Fibroblast of the conjunctiva (primary cell): Measurements from ENCODE around the gene GRIP2.

ENCODE experiments used
- DNase-seq: peaks from one replicate; pipeline ENCODE4 v3.0.0-alpha.2; 2010; ENCODE audit warnings: low read depth

Gene GRIP2

DNA sequence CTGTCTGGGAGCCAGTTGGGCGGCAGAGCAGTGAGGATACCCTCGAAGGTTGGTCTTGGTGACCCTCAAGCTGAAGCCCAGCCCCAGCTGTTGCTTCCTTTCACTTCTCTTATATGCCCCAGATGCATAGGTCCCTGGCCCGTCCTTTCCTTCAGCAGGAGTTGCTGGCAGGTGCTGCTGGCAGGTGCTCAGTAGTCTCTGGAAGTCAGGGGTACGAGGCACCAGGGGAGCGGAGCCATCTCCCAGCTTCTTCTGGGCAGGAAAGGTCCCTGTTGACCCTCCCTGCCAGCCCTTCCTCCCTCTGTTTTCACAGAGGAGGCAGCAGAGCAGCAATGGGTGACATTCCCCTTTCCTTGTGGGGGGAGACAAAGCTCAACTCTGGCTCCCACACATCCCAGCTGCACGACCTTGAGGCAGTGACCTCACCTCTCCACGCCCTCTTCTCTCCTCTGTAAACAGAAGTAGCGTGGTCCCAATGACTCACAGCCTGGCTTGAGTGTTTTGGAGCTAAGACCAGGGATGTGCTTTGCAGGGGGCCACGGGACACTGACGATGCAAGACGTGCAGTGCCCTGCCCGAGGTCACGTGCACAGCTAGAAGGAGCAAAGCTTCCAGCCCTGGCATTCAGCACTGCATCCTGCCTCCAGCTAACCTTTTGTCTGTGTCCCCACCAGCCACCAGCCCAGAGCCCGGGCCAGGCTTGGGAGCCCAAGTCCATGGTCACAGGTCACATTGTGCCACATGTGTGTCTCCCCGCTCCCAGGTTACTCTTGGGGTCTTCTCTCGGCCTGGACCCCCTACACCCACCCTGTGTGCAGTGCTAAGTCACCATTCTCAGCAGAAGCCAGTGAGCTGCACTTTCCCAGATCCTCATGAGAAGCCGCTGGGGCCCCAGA is 88.0 kb downstream of the GRIP2 start:
- DNase-seq, result peak; percentile 79

DNA sequence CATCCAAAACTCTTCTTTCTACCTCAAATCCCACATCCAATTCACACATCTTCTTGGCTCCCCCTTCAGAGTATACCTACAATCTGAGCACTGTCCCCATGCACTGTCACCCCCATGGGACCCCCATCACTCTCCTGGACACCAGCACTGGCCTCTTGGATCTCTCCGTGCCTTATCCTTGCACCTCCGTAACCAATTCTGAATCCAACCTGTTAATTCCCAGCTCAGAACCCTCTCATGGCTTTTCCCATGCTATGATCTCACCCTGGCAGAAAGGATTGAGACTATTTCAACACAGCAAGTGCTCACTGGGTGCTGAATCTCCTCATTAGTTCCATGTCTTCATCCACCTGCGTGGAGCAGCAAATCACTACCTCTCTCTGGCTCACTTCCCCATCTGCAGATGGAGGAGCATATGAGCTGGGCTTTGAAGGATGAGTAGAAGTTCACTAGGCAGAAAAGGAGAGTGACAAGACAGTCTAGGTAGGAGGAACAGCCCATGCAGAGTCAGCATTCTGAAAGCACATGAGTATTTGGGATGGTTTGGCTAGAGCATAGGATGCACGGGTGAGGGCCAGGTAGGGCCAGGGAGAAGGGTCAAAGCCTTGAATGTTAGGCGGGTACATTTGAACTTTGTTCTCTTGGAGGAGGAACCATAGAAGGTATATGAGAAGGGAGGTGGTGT is 89.1 kb downstream of the GRIP2 start:
- no peak for DNase-seq

DNA sequence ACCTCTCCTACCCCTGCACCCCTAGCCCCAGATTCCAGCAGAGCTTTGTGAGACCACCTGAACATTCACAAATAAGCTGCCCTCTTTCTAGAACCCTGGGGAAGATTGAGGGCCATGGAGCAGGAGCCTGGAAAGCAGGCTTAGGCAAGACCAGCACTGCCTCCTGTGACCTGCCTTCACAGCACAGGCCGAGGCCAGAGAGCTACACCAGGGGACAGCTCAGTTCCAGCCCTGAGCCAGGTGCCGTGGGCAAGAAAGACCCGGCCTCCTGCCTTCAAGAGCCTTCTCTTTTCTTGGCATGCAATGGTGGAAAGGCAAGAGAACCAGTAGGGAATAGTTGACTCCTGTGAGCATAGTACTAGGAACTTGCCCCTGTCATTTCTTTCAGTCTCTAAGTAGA is 89.6 kb downstream of the GRIP2 start:
- no peak for DNase-seq

DNA sequence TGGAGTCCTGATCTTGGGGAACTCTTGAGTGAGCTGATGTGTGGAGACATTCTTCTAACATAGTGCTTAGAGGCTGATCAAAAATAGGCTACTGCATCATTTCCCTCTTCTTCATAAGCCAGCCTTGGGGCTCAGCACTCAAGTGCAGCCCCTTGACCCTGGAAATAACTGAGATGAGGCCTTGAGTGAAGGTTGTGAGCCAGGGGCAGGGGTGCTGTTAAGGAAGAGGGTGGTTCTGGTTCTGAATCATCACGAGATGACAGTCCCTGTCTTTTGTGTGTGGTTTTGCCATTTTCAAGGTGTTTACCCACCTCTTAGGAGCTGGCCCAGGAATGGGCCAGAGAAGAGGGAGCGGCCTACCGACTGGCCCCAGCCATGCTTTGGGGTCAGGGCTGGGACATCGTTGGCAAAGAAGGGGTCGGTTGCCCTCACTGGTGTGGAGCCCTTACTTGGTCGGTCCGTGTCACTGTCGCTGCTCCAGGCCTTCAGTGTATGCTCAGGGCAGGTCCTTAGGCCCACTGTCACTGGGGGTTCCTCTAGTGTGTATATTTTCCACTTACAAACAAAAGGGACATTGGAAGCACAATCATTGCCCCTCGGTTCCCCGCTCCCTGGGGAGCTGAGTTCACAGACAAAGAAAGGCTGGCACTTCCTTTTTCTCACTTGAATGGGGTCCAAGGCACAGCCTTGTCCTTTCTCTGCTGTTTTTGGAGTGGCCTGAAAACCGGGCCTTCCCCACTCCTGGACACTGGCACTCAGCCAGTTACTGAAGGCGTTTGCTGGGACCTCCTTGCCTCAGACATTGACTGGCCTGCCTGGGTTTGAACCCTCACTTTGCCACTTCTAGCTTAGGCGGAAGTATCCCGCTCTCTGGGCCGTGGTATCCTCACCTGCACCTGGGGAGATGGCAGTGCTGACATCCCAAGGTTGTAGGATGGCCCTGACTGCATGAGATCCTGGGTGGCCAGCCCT is 91.1 kb downstream of the GRIP2 start:
- DNase-seq, result no peak

DNA sequence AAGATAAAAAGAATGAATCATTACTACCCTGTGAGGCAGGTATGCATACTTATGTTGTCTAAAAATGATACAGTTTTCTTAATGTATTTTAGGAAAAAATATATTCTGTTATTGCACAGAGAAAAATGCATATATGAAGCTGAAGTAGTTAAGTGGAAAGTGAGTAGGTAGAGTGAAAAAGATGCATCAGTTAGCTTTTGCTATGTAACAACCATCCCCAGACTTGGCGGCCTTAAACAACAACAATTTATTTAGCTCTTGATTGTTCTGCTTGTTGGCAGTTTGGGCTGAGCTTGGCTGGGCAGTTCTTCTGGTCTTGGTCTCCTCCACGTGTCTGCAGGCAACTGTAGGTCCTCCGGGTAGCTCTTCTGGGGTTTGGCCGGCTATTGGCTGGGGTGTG is 92.1 kb downstream of the GRIP2 start:
- no peak for DNase-seq

DNA sequence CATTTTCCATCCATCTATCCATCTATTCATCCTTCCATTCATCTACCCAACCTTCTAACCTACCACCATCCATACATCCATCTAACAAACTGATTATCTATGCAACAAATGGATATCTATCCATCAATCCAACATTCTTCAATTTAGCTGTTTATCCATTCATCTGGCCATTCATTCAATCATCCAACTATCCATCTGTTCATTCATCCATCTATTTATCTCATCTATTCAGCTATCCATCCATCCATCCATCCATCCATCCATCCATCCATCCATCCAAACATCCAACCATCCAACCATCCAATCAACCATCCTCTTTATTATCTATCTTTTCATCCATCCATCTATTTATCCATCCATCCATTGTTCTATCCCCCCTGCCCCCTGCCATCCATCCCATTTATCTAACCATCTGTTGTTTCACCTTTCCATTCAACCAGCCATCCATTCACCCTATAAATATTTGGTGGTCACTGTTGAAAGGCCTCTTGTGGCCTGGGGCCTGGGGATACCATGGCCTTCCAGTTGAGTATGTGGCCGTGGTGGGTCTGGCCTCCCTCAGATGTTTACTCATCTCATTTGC is 93.1 kb downstream of the GRIP2 start:
- DNase-seq, result no peak

DNA sequence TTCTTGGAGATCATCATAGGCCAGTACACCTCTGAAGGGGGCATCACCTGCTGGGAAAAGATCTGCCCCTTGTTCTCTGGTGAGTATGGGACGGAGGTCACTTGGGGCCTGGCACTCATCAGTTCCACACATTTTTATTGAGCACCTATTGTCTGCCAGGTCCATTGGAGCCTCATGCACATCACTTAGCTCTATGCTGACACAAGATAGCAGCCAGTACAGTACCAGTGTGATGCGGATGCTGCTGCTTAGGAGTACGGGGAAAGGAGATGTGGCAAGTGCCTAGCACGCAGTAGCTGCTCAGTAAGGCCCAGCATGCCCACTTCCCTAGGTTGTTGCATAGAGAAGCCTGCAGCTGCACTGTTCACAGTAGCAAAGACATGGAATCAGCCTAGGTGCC is 94.4 kb downstream of the GRIP2 start:
- no peak for DNase-seq

DNA sequence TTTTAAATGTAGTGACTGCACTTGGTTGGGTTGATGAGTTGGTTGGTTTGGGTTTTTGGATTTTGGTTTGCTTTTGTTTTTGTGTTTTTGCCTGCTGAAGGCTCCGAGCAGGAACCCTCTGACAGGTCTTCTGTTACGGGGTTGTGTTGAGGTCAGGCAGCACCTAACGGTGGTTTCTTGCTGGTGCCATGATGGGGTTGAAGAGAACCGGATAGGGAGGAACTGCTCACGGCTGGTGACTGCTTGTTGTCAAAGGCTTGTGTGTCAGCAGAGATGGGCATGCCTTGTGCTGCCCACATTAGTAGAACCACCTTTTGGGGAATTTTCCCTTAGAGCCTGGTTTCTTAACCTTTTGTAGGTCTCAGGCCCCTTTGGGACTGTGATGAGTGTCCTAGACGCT is 95.8 kb downstream of the GRIP2 start:
- DNase-seq, result no peak

DNA sequence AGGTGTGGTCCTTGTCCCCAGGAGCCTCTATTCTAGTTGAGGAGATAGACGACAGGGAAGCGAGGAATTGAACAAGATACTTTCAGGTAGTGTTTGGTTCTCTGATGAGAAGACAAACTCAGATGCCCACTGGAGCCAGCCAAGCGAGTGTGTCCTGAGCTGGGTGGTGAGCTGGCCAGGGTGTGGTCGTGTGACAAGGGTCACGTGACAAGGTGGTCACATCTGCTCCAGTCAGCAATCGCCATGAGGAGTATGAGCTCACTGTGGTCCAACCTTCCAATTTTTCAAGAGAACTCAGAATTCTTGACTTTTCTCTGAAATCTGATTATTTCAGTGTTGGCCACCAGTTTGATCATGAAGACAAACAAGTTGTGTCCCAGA is 98.2 kb downstream of the GRIP2 start:
- no peak for DNase-seq

DNA sequence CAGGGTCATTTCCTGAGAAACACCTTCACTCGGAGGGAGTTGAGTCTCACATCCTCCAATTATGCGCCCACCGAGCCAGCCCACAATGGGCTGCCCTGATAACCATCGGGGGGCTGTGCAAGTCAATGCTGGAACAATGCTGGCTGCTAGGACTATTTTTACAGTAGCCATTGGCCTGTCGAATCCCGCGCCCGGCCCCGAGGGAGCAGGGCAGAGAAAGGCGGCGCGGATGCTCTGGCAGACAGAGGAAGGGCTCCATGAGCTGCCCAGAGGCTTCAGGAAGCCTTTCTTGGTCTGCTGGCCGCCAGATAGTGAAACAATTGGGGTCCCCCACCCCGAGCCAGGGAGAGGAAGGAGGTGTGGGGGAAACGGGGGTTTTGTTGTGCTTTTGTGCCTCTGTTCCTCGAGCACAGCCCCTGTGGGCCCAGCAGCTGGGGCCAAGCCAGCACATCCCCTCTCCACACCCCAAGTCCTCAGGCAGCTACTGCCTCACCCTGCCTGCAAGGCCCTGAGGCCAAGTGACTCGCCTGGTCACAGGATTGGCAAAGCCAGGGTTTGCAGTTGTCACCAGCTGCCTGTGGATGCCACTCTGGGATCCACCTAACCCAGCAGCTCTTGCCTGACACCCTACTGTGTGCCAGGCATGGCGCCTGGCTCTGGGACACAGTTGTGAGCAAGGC is 98.8 kb downstream of the GRIP2 start:
- no peak for DNase-seq

DNA sequence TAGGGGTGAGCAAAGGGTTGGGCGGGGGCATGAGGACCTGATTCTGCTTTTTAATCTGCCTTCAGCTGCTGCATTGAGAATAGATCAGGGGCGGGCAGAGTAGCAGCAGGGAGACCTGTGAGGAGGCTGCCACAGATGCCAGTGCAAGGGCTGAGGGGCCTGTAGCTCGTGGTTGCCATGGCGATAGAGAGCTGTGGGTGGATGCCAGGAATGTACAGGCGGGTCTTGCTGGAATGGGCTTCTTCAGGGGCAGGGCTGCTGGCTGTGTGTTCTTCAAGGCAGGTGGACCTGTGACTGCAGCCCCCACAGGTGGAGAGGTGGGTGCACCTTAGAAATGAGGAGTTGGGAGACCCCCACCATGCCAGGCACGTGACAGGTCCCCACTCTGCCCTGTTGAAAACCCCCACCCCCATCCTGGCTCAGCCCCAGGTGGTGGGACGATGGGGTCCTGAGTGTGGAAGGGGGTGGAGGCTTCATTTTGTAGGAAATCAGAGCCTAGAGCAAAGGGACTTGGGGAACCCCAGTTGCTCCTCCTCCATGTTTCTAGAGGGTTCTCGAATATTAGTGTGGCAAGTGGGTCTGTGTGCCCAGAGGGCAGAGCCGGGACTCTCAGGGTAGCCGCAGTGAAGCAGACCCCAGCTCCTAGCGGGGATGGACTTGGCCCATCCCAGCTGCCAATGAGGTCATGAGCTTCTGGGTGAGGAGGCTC is 99.5 kb downstream of the GRIP2 start:
- DNase-seq, result no peak

DNA sequence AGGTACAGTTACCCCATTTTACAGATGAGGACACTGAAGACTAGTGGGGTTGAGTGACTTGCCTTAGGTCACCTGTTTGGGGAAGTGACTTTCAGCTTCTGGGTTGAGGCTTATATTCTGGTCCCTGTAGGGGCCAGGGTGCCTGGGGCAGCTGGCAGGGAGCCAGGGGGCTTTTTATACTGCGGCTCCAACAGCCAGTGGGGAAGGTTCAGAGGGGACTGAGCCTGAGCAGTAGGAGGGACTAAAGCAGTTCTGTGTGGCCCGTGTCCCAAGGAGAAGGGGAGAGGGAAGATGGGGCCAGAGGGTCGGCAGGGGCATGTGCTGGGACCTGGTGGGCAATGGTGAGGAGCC is 100.0 kb downstream of the GRIP2 start:
- no peak for DNase-seq

DNA sequence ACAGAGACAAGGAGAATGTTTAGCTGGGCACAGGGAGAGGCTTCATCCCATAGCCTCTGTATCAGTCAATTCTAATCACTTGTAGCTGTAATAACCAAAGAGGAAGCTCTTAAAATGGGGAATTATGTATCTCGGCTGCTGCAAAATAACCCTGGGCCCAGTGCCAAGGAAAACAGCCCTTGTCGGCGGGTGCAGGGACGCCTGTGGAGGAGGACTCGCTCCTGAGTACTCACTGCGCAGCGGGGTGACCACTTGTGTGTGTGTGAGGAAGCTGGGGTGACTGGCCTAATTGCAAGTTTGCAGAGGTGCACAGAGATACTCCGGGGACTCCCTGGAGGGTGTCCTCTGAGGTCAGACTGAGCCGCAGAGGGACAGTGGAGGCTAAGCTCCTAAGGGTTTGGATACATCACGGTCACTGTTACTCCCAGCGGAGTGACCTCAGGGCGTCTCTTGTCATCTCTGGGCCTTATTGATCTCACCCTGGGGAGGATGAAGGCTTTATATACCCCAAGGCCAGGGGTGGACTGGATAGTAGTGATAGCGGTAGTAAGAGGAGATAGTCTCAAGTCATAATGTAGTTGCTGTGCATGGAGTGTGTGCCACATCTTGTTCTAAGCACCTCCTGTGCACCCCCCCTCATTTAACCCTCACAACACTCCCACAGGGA is 100.5 kb downstream of the GRIP2 start:
- no peak for DNase-seq
